ENCODE results near the gene RPL23. TPM values are rescaled to one million over a fixed set of nuclear protein-coding genes. Genes with fewer than 3 reads are reported as not detected.
A peak's percentile ranks its signal among the peaks of the same experiment; 100 is the strongest.

The RPL23 gene
- total and polyA plus RNA-seq, 3 donors from 2014 or later: 406 to 912 (median 746) TPM

DNA sequence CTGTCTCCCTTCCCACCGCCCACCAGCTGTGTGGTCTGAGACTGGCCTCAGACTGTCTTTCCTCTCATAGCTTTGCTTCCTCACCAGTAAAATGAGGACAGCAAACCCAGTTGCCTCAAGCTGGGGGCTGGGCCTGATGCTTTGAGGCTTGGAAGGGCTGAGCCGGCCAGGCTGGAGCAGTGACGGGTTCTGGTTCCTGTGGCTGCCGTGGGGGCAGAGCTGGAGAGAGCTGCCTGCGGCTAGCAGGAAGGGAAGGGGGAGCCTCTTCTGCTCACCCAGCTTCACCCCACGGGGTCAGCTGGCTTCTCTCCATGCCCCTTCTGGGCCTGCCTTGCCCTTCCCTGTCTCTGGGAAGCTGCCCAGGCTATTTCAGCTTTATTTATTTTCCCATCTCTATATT lies 40.1 kb upstream of the RPL23 start:
- 35 to 82% methylated on average over 4 to 6 of the region's 6 CpGs for WGBS, 2 donors
- Histone ChIP-seq H3K36me3 (ENCODE audit: low read depth, missing control alignments) (no peaks in the 10 kb centered on the region), H3K27me3 (no peaks in the 10 kb centered on the region), H3K4me3 (no peak overlapping the region), H3K9me3 (no peaks in the 10 kb centered on the region), H3K27ac (peak overlapping the region in 1 of 2 donors; percentile 21), H3K4me1 (peaks cover 33% of the 10 kb centered on the region)
- no peak for DNase-seq
- intact Hi-C loops (cut with DNase I; ENCODE audit: low total_unique reads): no loop called here
- TF ChIP-seq, protein P1, sequence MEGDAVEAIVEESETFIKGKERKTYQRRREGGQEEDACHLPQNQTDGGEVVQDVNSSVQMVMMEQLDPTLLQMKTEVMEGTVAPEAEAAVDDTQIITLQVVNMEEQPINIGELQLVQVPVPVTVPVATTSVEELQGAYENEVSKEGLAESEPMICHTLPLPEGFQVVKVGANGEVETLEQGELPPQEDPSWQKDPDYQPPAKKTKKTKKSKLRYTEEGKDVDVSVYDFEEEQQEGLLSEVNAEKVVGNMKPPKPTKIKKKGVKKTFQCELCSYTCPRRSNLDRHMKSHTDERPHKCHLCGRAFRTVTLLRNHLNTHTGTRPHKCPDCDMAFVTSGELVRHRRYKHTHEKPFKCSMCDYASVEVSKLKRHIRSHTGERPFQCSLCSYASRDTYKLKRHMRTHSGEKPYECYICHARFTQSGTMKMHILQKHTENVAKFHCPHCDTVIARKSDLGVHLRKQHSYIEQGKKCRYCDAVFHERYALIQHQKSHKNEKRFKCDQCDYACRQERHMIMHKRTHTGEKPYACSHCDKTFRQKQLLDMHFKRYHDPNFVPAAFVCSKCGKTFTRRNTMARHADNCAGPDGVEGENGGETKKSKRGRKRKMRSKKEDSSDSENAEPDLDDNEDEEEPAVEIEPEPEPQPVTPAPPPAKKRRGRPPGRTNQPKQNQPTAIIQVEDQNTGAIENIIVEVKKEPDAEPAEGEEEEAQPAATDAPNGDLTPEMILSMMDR (IDR thresholded peaks at IDR 0.05): no peak
- TF ChIP-seq POLR2A (IDR thresholded peaks at IDR 0.05): no peak

DNA sequence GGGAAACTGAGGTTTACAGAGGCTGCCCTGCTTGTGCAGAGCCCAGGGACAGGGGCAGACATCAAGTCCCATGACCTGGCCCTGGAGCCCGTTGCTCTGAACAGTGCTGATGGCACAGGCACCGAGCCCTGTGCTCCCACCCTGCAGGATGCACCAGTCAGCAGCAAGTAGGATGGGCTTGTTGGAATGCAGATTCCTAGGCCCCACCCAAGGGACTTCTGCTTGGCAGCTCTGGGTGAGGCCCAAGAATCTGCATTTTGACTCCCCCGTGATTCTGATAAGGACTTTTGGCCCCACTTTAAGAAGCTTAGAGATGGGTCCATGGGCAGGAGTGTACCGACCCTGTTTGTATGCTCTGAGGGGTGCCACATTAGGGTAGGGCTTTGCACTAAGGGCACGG lies 39.6 kb upstream of the RPL23 start:
- H3K27ac ChIP-seq: peak overlapping the region in 1 of 2 donors; percentile 21
- H3K4me3 ChIP-seq: no peak overlapping the region
- intact Hi-C loops (cut with DNase I; ENCODE audit: low total_unique reads): no loop called here
- 43 to 59% methylated on average over 4 to 5 of the region's 5 CpGs for WGBS, 2 donors
- no peaks in the 10 kb centered on the region for H3K9me3 ChIP-seq
- no peak for DNase-seq
- no peaks in the 10 kb centered on the region for H3K36me3 ChIP-seq (ENCODE audit: low read depth, missing control alignments)
- H3K27me3 ChIP-seq: no peaks in the 10 kb centered on the region
- TF ChIP-seq, protein P1 (IDR thresholded peaks at IDR 0.05): no peak
- TF ChIP-seq POLR2A (IDR thresholded peaks at IDR 0.05): no peak
- H3K4me1 ChIP-seq: peaks cover 29% of the 10 kb centered on the region

DNA sequence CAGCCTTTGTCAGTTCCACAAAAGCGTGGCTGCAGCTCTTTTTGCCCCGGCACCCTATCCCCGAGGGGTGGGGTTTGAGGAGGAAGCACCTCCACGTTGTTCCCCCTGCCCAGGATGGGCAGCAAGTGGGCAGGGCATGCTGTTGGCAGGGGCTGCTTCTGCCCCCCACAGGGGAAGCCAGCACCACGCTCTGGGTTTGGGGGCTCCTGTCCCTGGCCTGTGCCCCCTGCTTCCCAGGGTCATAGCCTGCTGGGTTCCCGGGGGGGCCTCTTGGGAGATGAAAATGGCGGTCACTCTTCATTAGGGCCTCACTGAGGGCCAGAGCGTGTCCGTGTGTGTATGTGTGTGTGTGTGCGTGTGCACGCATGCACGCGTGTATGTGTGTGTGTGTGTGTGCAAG lies 39.1 kb upstream of the RPL23 start:
- H3K27me3 ChIP-seq: no peaks in the 10 kb centered on the region
- H3K4me3 ChIP-seq: no peak overlapping the region
- peaks cover 24% of the 10 kb centered on the region for H3K4me1 ChIP-seq
- 81 to 85% methylated on average over 10 to 13 of the region's 13 CpGs for WGBS, 2 donors
- DNase-seq: no peak
- H3K9me3 ChIP-seq: no peaks in the 10 kb centered on the region
- intact Hi-C loops (cut with DNase I; ENCODE audit: low total_unique reads): no loop called here
- no peak for TF ChIP-seq POLR2A (IDR thresholded peaks at IDR 0.05)
- no peak overlapping the region for H3K27ac ChIP-seq
- no peaks in the 10 kb centered on the region for H3K36me3 ChIP-seq (ENCODE audit: low read depth, missing control alignments)

DNA sequence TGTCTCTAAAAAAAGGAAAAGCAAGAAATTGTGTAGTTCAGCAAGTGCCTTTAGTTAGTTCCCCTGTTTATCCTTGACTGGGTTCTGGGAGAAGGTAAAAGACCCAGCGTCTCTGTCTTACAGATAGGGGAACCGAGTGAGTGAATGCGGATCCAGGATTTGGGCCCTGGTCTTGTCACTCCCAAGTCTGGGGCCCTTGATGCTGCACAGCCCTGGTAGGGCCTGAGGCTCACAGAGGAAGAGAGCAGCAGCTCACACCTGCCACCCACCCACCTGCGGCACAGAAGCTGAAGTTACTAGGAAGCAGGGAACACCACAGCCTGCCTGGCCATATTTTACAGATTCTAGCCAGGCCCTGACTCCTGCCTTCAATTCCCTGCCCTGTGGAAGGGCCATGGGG lies 38.6 kb upstream of the RPL23 start:
- Histone ChIP-seq H3K27ac (no peak overlapping the region), H3K9me3 (no peaks in the 10 kb centered on the region), H3K4me1 (peaks cover 19% of the 10 kb centered on the region), H3K27me3 (no peaks in the 10 kb centered on the region), H3K36me3 (ENCODE audit: low read depth, missing control alignments) (no peaks in the 10 kb centered on the region), H3K4me3 (no peak overlapping the region)
- no peak for DNase-seq
- WGBS, 2 donors: 85 to 87% methylated on average over 3 to 4 of the region's 4 CpGs
- no peak for TF ChIP-seq POLR2A (IDR thresholded peaks at IDR 0.05)
- TF ChIP-seq, protein P1 (IDR thresholded peaks at IDR 0.05): no peak
- intact Hi-C loops (cut with DNase I; ENCODE audit: low total_unique reads): no loop called here

DNA sequence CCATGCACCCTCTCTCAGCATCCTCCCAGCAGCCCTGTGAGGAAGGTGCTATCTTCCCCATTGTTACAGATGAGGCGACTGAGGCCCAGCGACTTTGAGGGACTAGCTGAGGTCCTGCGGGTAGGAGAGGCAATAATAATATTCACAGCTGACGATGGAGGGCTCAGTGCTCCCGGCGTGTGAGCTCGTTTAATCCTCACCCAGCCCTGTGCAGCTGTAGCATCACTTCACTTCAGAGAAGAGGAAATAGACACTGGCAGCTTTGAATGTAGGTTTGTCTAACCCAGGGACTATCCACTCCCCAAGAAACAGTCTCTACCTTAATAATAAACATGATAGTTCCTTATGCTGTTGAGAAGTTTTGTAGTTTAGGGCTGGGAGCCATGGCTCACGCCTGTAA lies 37.9 kb upstream of the RPL23 start:
- Histone ChIP-seq H3K9me3 (no peaks in the 10 kb centered on the region), H3K36me3 (ENCODE audit: low read depth, missing control alignments) (no peaks in the 10 kb centered on the region), H3K27me3 (no peaks in the 10 kb centered on the region), H3K4me1 (peaks cover 13% of the 10 kb centered on the region), H3K4me3 (no peak overlapping the region), H3K27ac (no peak overlapping the region)
- 85 to 93% methylated on average over 8 of the region's 8 CpGs for WGBS, 2 donors
- intact Hi-C loops (cut with DNase I; ENCODE audit: low total_unique reads): no loop called here
- TF ChIP-seq, protein P1 (IDR thresholded peaks at IDR 0.05): no peak
- no peak for TF ChIP-seq POLR2A (IDR thresholded peaks at IDR 0.05)
- DNase-seq: no peak
